KBM-7 (cell line): ENCODE data around the gene MYBPC1.
A peak's percentile ranks its signal among the peaks of the same experiment; 100 is the strongest.
"Not testable (repeated sequence)": the region's sequence is repeated elsewhere in the genome, so short reads cannot be mapped to it uniquely, and the experiment has no call there.

Source experiments
- DNase-seq: peaks from one replicate; pipeline ENCODE4 v3.0.0-alpha.2; 2015
- in situ Hi-C: fragments of 300-500 bp; cut with MboI; formaldehyde crosslinking; loops from 2 replicates; pipeline ENCODE4 v1.14.3; 2020; ENCODE audit warnings: low sequenced_read_pairs, low pct_unique_long_range_greater_than_20kb, mixed read lengths

The MYBPC1 gene

GRCh38 chr12:101678081-101678480, 83.3 kb downstream of the MYBPC1 start:
- in situ Hi-C loops: no loop called here
- no peak for DNase-seq

GRCh38 chr12:101680240-101680639, 85.5 kb downstream of the MYBPC1 start:
- in situ Hi-C loops: no loop called here
- no peak for DNase-seq

DNA sequence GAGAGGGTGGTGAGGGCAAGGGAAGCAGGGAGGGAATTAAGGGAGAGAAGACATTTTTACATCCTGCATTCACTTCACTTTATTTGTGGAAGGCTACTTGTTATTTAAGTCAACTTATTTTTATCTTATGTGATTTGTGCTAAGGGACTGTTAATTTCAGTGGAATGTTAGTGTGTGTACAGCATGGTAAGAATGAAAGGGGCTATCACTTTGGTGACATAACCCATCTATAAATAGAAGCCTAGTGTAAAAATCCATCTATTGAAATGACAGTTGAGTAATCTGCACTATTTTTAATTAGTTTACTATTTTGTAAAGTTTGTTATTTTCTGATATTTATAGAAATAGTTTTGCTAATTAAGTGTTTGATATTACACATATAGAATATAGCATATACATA, 85.9 kb downstream of the MYBPC1 start:
- DNase-seq: no peak
- in situ Hi-C loops: no loop called here

- in situ Hi-C loops, DNase-seq: not testable (repeated sequence)
Measured at GRCh38 chr12:101681627-101682026, 86.9 kb downstream of the MYBPC1 start.

- in situ Hi-C loops: no loop called here
Measured at GRCh38 chr12:101685092-101685491, 90.3 kb downstream of the MYBPC1 start.

GRCh38 chr12:101686176-101686575, 91.4 kb downstream of the MYBPC1 start:
- no peak for DNase-seq
- in situ Hi-C loops: no loop called here

More at GRCh38 chr12:101685092-101685491, 90.3 kb downstream of the MYBPC1 start:
- no peak for DNase-seq

DNA sequence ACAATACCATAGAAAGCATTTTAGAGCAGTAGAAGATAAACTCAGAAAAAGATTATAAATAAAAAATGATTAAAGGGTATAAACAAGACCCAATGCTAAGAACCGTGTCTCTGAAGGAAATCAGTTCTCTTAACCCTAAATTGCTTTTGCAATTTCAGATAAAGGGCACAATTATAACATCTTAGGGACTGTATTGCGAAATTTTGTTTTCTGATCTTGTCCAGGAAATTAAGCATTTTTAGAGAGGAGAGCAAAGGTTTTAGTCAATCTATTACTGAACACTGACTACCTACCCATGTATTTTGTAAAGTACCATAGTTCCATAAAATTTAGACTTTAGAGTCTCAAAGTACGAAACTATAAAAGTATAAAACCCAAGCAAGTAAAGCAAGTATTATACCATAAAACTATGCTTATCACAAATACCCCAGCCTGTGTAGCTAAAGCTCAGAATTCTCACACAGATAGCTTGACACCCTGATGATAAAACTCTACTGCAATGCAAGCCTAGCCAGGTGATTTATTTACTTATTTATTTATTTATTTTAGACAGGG, 95.8 kb downstream of the MYBPC1 start:
- in situ Hi-C loops: no loop called here
- no peak for DNase-seq

GRCh38 chr12:101691503-101692096, 96.8 kb downstream of the MYBPC1 start:
- in situ Hi-C loops: no loop called here
- no peak for DNase-seq

DNA sequence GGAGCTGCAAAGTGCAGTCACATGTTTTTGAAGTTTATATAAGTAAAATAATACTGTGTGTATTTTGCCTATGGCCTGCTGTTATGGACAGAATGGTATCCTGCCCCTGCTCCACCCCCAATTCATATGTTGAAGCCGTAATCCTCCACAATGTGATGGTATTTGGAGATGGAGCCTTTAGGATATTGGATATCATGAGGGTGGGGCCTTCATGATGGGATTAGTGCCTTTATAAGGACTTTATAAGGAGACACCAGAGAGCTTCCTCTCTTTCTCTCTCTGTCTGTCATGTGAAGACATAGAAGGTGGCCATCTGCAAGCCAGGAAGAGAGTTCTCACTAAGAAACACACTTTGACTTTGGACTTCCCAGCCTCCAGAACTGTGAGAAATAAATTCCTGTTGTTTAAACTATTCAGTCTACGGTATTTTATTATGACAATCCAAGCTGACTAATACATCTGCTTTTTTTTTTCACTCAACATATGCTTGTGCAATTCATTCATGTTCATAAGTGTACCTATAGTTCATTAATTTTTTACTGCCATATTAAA, 99.6 kb downstream of the MYBPC1 start:
- no peak for DNase-seq
- in situ Hi-C loops: no loop called here

GRCh38 chr12:101694986-101695385, 100.2 kb downstream of the MYBPC1 start:
- in situ Hi-C loops: no loop called here
- no peak for DNase-seq

- in situ Hi-C loops: no loop called here
- DNase-seq: no peak
Measured at GRCh38 chr12:101695706-101696105, 100.9 kb downstream of the MYBPC1 start.

- in situ Hi-C loops: no loop called here
- peak; percentile 79 for DNase-seq
Measured at GRCh38 chr12:101696251-101697196, 101.8 kb downstream of the MYBPC1 start.

GRCh38 chr12:101697197-101697929, 102.6 kb downstream of the MYBPC1 start, which contains the start of gene CHPT1:
Gene CHPT1, plus strand, starts transcription at chr12:101697640. Its CDS starts 222 bp downstream, at chr12:101697862.
- DNase-seq: peak; percentile 73
- in situ Hi-C loops: no loop called here

GRCh38 chr12:101697930-101698799, 103.4 kb downstream of the MYBPC1 start:
- in situ Hi-C loops: no loop called here
- DNase-seq: peak; percentile 63

- DNase-seq: no peak
Measured at GRCh38 chr12:101698800-101699347, 104.1 kb downstream of the MYBPC1 start.

GRCh38 chr12:101700299-101700820, 105.6 kb downstream of the MYBPC1 start:
- in situ Hi-C loops: no loop called here
- no peak for DNase-seq

More at GRCh38 chr12:101698800-101699347, 104.1 kb downstream of the MYBPC1 start:
- in situ Hi-C loops: no loop called here

GRCh38 chr12:101703487-101703886, 108.7 kb downstream of the MYBPC1 start:
- no peak for DNase-seq
- in situ Hi-C loops: no loop called here

DNA sequence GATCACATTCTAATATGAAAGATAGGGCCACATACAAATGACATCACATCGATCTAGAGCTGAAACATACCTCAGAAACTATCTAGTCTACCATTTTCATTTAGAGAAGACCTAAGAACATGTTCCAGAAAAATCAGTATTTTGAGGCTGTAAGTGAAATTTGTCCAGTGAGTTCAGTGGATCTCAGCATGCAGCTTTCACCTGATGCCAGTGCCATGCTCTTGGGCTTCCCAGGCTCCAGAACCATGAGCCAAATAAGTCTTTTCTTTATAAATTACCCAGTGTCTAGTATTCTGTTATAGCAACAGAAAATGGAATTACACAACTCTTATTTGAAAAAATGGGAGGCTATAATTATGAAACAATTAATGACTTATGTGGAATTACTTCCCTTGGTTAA, 111.6 kb downstream of the MYBPC1 start:
- in situ Hi-C loops: no loop called here

More for the DNA sequence above, 111.6 kb downstream of the MYBPC1 start:
- no peak for DNase-seq
